LNCaP clone FGC (cell line): Measurements from ENCODE around the gene SEPTIN7.

Experiments
- DNase-seq: peaks from one replicate; pipeline ENCODE4 v3.0.0-alpha.2; 2011; ENCODE audit warnings: low read depth
- H3K4me3 ChIP-seq: 2 replicates; pipeline ENCODE4 v1.5.1; 2011; ENCODE audit warnings: mild to moderate bottlenecking, low read depth, low read length, control low read depth
- TF ChIP-seq, protein P1 (sequence below): IDR thresholded peaks from 2 replicates; pipeline ENCODE4 v1.5.1; 2012; ENCODE audit warnings: mild to moderate bottlenecking; ENCODE audit not compliant: control insufficient read depth, insufficient read depth; ENCODE audit errors: extremely low read depth

Gene SEPTIN7

DNA sequence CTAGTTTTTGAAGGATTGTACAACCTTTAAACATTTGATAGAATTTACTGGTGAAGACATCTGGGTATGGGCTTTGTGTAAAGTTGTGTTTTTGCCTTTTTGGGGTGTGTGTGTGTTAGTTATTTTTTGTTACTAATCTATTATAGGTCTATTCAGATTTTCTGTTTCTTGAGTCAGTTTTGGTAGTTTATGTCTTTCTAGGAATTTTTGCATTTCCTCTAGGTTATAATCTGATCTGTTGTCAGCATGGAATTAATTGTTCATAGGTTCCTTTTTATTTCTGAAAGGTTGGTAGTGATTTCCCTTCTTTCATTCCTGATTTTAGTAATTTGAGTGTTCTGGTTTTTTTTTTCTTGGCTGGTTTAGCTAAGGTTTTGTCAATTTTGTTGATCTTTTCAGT lies 17.7 kb downstream of the SEPTIN7 start:
- TF ChIP-seq, protein P1, sequence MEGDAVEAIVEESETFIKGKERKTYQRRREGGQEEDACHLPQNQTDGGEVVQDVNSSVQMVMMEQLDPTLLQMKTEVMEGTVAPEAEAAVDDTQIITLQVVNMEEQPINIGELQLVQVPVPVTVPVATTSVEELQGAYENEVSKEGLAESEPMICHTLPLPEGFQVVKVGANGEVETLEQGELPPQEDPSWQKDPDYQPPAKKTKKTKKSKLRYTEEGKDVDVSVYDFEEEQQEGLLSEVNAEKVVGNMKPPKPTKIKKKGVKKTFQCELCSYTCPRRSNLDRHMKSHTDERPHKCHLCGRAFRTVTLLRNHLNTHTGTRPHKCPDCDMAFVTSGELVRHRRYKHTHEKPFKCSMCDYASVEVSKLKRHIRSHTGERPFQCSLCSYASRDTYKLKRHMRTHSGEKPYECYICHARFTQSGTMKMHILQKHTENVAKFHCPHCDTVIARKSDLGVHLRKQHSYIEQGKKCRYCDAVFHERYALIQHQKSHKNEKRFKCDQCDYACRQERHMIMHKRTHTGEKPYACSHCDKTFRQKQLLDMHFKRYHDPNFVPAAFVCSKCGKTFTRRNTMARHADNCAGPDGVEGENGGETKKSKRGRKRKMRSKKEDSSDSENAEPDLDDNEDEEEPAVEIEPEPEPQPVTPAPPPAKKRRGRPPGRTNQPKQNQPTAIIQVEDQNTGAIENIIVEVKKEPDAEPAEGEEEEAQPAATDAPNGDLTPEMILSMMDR = no peak
- no peak for DNase-seq
- no peak overlapping the region for H3K4me3 ChIP-seq

DNA sequence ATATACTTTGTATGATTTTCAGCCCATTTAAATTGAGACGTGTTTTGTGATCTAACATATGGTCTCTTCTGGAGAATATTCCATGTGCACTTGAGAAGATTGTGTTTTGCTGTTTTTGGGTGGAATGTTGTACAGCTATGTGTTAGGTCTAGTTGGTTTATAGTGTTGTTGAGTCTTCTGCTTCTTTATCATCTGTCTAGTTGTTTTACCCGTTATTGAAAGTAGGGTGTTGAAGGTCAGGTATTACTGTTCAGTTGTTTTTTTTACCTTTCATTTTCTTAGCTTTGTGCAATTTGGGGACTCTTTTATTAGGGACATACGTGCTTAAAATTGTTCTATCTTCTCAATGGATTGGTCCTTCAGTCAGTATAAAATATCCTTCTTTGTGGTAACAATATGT lies 18.5 kb downstream of the SEPTIN7 start:
- no peak overlapping the region for H3K4me3 ChIP-seq
- TF ChIP-seq, protein P1 = no peak
- no peak for DNase-seq

DNA sequence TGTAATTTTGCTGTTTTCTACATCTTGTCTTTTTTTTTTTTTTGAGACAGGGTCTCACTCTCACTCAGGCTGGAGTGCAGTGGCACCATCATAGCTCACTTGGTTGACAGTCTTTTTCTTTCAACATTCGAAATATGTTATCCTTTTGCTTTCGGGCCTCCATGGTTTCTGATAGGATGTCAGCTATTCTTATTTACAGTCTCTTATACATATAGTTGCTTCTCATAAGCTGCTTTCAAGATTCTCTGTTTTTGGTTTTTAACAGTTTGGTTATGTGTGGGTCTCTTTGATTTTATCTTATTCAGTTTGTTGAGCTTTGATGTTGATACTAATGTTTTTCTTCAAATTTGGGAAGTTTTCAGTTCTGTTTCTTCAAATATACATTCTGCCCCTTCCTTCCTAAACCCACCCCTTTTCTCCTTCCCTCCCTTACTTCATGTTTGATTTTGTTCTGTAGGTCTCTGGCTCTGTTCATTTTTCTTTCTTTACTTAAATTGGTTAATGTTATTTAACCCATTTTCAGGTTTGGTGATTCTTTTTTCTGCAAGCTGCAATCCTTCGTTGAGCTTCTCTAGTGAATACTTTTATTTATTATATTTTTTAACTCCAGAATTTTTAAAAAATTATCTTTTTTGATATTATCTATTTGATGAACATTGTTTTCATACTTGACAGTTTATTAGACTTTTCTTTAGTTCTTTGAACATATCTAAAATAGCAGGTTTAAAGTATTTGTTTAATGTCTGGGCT lies 19.3 kb downstream of the SEPTIN7 start:
- TF ChIP-seq, protein P1 = no peak

DNA sequence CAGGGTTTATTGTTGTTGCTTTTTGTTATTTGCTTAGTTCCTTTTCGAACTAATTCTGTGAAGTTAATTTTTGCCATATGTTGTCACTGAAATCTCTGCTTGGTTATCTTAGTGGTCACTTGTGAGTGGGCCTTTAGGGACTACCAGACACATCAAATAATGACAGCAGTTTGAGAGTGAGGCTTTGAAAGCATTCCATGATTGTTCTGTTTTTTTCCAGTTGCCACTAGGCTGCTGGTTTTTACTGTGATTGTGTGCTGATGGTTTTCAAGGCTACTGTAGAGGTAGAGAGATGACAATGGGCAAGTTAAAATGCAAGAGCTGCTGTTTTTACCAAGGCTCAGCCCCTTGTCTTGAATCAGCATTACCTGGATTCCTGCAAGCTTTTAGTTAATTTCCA lies 20.0 kb downstream of the SEPTIN7 start:
- TF ChIP-seq, protein P1 = no peak

More for the DNA sequence above, 19.3 kb downstream of the SEPTIN7 start:
- no peak overlapping the region for H3K4me3 ChIP-seq
- DNase-seq = no peak

DNA sequence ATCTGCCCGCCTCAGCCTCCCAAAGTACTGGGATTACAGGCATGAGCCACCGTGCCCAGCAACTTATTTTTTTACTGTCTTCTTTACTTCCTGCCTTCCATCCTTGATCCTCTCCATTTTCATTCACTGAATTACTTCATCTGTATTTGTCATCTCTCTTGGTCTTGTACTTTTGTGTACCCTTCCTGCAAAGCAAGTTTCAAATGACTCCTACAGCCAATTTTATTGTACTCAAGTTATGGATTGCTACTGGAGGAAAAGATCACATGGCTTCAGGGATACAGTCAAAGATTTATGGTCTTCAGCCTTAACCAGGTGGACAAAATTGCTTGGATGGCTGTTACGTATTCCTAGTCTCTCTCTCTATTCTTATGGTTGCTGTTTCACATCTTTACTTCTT lies 22.6 kb downstream of the SEPTIN7 start:
- DNase-seq = no peak
- TF ChIP-seq, protein P1 = no peak
- H3K4me3 ChIP-seq = no peak overlapping the region

More for the DNA sequence above, 20.0 kb downstream of the SEPTIN7 start:
- H3K4me3 ChIP-seq = no peak overlapping the region
- no peak for DNase-seq

DNA sequence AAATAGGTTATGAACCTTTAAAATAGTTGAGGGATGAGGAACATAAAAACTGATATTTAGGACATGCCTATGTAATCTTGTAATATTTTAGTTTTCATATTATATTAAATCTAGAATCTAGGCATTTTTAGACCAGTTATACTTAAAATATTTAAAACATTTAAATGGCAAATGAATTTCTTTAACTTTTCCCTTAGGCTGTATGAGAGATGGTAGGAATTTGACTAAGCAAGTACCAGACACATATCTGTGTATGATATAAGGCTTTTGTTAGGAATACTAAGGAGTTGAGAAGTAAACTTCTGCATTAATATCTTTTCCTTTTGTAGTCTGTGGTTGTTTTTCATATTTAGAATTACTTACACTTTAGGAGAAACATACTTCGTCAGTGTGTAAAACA lies 25.1 kb downstream of the SEPTIN7 start:
- TF ChIP-seq, protein P1 = no peak
- DNase-seq = no peak

DNA sequence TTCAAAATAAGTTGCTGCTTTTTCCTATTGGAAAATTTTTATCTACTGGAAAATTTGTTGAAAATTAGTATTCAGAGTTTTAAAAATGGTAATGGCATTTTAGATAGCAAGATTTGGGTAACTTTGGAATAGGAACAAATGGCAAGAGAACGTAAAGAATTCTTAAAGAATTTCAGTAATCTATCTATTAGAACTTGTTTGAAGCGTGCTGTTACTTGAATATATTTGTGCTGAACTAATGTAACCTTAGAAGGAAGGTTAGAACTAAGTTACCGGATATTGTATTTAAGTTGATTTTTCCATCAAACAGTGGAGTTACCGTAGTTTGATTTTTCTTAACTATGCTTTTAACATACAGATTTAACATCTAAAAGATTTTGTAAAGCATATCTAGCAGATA lies 25.9 kb downstream of the SEPTIN7 start:
- TF ChIP-seq, protein P1 = no peak
- DNase-seq = no peak
- H3K4me3 ChIP-seq = no peak overlapping the region

More for the DNA sequence above, 25.1 kb downstream of the SEPTIN7 start:
- H3K4me3 ChIP-seq = no peak overlapping the region
